WERI-Rb-1 (cell line): ENCODE results near the gene MS4A6A.
"Not testable (repeated sequence)": the region's sequence is repeated elsewhere in the genome, so short reads cannot be mapped to it uniquely, and the experiment has no call there.

Experiments used
- DNase-seq: peaks from one replicate; pipeline ENCODE4 v3.0.0-alpha.2; 2020
- H3K27ac ChIP-seq: fragments of 250-450 bp; sonication (Bioruptor Pico); 2 replicates; pipeline ENCODE4 v1.5.1; 2020; ENCODE audit warnings: mild to moderate bottlenecking, moderate library complexity
- H3K27me3 ChIP-seq: fragments of 250-450 bp; sonication (Bioruptor Pico); 2 replicates; pipeline ENCODE4 v1.5.1; 2021; ENCODE audit warnings: mild to moderate bottlenecking, low read depth, moderate library complexity; ENCODE audit not compliant: insufficient read depth, severe bottlenecking
- H3K36me3 ChIP-seq: fragments of 250-450 bp; sonication (Bioruptor Pico); 2 replicates; pipeline ENCODE4 v1.5.1; 2020; ENCODE audit warnings: mild to moderate bottlenecking, moderate library complexity
- H3K4me3 ChIP-seq: 2 replicates; pipeline ENCODE4 v1.5.1; 2011; ENCODE audit warnings: low read depth, mild to moderate bottlenecking, control low read depth, low read length
- H3K9me3 ChIP-seq: fragments of 250-450 bp; sonication (Bioruptor Pico); 2 replicates; pipeline ENCODE4 v1.5.1; 2021; ENCODE audit warnings: mild to moderate bottlenecking, moderate library complexity; ENCODE audit not compliant: severe bottlenecking
- TF ChIP-seq, protein P1 (sequence below): IDR thresholded peaks from 2 replicates; pipeline ENCODE4 v1.5.1; 2011; ENCODE audit warnings: low read depth, mild to moderate bottlenecking, control low read depth, inconsistent platforms, low read length

Gene MS4A6A

DNA sequence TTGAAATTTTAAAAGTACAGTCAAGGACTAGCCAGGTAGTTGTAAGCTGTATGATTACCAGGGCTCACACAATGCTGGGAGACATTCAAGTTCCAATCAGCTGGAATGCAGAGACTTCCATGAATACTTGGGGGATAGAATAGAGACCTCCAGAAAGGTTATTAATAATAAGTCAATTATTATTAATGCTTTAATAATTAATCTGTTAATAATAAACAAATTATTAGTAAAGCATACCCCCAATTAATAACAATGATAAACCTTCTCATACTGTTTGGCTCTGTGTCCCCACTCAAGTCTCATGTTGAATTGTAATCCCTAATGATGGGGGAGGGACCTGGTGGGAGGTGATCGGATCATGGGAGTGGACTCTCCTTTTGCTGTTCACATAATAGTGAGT is 14.6 kb upstream of the MS4A6A start:
- Histone ChIP-seq H3K4me3 (no peak overlapping the region), H3K27me3 (no peaks in the 10 kb centered on the region), H3K9me3 (peaks cover 1% of the 10 kb centered on the region), H3K27ac (no peak overlapping the region), H3K36me3 (no peaks in the 10 kb centered on the region)
- TF ChIP-seq, protein P1, sequence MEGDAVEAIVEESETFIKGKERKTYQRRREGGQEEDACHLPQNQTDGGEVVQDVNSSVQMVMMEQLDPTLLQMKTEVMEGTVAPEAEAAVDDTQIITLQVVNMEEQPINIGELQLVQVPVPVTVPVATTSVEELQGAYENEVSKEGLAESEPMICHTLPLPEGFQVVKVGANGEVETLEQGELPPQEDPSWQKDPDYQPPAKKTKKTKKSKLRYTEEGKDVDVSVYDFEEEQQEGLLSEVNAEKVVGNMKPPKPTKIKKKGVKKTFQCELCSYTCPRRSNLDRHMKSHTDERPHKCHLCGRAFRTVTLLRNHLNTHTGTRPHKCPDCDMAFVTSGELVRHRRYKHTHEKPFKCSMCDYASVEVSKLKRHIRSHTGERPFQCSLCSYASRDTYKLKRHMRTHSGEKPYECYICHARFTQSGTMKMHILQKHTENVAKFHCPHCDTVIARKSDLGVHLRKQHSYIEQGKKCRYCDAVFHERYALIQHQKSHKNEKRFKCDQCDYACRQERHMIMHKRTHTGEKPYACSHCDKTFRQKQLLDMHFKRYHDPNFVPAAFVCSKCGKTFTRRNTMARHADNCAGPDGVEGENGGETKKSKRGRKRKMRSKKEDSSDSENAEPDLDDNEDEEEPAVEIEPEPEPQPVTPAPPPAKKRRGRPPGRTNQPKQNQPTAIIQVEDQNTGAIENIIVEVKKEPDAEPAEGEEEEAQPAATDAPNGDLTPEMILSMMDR = no peak
- no peak for DNase-seq

DNA sequence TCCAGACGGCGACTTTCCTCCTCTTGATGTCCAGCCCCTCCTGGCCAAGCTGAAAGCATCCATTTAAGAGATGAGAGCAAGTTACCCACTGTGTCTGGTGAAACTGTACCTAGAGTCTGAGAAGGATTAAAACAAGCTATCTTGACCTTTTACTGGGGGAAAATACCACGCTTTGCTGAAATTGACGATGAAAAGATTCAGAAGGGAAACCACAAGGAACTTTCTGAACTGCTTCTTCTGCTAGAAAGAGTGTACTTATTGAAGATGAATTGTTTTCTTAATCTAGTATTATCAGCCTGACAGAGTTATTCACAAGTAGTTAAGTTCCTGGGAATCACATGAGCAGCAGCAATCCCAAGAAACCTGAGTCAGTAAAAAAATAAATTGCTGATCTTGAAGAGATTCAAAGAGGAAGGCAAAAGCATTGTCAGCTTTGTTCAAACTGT is 13.1 kb upstream of the MS4A6A start:
- Histone ChIP-seq H3K27ac (no peak overlapping the region), H3K36me3 (no peaks in the 10 kb centered on the region), H3K9me3 (peaks cover 3% of the 10 kb centered on the region), H3K4me3 (no peak overlapping the region), H3K27me3 (no peaks in the 10 kb centered on the region)
- TF ChIP-seq, protein P1 = no peak
- DNase-seq = no peak

DNA sequence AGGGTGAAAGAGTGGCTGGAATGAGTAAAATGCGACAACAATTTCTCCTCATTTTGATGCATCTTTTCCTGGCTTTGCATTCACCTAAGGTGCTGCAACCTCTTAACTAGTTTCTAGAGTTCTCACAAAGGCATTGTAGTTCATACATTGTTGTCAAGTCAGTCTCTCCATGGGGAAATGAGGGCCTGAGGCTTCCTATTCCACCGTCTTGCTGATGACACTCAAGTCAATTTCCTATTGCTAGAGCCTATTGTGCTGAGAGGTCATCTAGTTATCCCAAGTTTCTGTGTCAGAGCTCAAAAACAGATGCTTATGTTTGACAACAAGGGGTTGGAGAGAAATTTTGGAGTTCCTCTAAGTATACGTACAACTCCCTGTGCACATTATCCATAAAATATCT is 11.6 kb upstream of the MS4A6A start:
- DNase-seq = no peak
- TF ChIP-seq, protein P1 = no peak
- Histone ChIP-seq H3K9me3 (peaks cover 3% of the 10 kb centered on the region), H3K27ac (no peak overlapping the region), H3K36me3 (no peaks in the 10 kb centered on the region), H3K4me3 (no peak overlapping the region), H3K27me3 (no peaks in the 10 kb centered on the region)

DNA sequence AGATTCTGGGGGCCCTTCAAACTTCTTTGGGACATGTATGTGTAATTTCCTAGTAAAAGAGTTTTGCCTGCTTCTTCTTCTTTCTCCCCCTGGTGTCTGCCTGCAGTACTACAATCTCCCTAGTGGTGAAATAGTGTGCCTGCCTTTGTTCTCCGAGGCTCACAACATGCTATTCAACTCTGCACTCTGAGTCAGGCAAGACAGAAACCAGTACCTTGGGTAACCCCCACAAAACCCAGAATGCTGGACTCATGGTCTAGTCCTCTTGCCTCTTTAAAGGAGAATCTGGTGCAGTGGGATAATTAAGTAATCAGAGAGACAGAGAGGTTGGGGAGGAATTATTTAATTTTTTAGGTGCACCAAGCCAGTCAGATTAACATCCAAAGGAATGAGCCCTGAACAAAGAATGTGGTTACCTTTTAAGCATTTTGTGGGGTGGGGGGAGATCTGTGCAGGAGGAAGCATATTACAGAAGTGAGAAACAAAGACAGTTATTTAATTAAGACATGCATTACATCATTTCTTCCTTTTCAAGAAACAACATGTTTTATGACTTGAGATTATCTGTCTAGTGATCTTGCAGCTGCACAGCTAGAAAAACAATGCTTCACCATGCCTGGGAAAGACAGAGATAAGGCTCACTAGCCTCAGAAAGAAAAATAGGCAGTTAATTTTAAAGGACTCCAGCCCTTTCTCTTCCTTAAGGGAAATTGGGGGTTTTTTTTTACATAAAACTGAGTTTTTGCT is 11.0 kb upstream of the MS4A6A start:
- H3K36me3 ChIP-seq = no peaks in the 10 kb centered on the region
- TF ChIP-seq, protein P1 = peak; percentile 86
- H3K27me3 ChIP-seq = no peaks in the 10 kb centered on the region
- DNase-seq = peak; percentile 67
- H3K9me3 ChIP-seq = peaks cover 3% of the 10 kb centered on the region
- H3K4me3 ChIP-seq = no peak overlapping the region
- H3K27ac ChIP-seq = no peak overlapping the region

DNA sequence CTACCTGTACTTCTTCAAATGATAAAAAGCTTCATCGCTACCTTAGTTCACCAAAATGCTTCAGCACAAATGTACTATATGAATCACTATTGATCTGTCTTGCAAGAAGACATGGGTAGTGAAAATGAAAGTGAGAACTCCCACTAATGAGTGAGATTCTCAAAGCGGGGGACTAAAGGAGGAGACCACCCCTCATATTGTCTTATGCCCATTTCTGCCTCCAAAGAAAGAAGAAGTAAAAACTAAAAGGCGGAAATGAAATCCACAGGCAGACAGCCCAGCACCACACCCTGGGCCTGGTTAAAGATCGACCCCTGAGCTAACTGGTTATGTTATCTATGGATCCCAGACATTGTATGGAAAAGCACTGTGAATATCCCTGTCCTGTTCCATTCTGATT is 9.7 kb upstream of the MS4A6A start:
- not testable (repeated sequence) for H3K36me3 ChIP-seq, H3K27me3 ChIP-seq, H3K27ac ChIP-seq, DNase-seq, H3K9me3 ChIP-seq, H3K4me3 ChIP-seq

DNA sequence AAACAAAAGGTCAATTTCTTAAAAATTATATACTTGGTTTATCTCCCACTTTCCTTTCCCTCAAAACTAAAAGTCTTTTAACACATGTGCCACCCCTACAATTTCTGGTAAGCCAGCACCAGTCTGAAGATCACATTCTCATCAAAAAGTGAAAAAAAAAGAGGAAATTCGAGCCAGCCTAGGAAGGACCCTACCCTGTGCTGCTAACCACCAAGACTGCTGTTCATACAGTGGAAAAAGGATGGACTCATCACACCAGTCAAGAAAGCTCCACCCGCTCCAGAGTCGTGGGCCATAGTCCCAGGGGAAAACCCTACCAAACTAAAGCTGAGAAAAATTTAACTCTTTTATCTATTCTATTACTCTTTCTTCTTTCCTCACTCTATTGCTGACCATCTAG is 5.6 kb upstream of the MS4A6A start:
- not testable (repeated sequence) for H3K9me3 ChIP-seq, H3K4me3 ChIP-seq, H3K36me3 ChIP-seq, DNase-seq, H3K27ac ChIP-seq, H3K27me3 ChIP-seq

DNA sequence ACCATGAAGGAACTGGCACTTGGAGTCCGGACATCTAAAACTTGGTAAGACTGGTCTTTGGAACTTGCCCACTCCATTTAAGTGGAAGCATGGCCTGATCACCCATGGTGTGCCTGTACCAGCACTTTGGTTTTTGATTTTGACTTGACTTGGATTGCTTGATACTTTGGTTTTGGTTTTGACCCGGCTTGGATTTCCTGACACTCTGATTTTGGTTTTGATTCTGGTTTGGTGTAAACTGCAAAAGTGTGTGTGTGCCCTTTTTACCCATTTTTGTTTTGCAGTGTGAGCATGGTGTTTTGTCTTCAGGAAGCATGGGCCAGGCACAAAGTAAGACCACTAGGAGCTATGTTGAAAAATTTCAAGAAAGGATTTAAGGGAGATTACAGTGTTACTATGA is 3.2 kb upstream of the MS4A6A start:
- not testable (repeated sequence) for H3K27ac ChIP-seq, H3K4me3 ChIP-seq

DNA sequence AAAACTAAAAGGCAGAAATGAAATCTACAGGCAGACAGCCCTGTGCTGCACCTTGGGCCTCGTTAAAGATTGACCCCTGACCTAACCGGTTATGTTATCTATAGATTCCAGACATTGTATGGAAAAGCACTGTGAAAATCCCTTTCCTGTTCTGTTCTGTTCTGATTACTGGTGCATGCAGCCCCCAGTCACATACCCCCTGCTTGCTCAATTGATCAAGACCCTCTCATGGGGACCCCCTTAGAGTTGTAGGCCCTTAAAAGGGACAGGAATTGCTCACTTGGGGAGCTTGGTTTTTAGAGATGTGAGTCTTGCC is 2.6 kb upstream of the MS4A6A start:
- H3K27me3 ChIP-seq, H3K4me3 ChIP-seq, H3K9me3 ChIP-seq, H3K27ac ChIP-seq, DNase-seq, H3K36me3 ChIP-seq: not testable (repeated sequence)

More for the DNA sequence above, 3.2 kb upstream of the MS4A6A start:
- H3K27me3 ChIP-seq, H3K36me3 ChIP-seq, H3K9me3 ChIP-seq, DNase-seq: not testable (repeated sequence)
